HepG2 (cell line): Measurements from ENCODE around the gene C2orf81. TPM values are rescaled to one million over a fixed set of nuclear protein-coding genes. Genes with fewer than 3 reads are reported as not detected.
A peak's percentile ranks its signal among the peaks of the same experiment; 100 is the strongest.

Experiments
- ARNTL ChIP-seq: sonication (generic); formaldehyde crosslinking; IDR thresholded peaks from 2 replicates; pipeline ENCODE4 v1.4.0; 2020; ENCODE audit warnings: mild to moderate bottlenecking, missing genetic modification reagents
- KDM2A ChIP-seq: sonication (generic); formaldehyde crosslinking; IDR thresholded peaks from 2 replicates; pipeline ENCODE4 v1.4.0; 2020; ENCODE audit warnings: low read depth, missing genetic modification reagents, borderline replicate concordance
- MYC ChIP-seq: sonication (generic); formaldehyde crosslinking; IDR thresholded peaks from 2 replicates; pipeline ENCODE4 v1.9.0; 2021; ENCODE audit warnings: missing genetic modification reagents, borderline replicate concordance
- NFYB ChIP-seq: sonication (generic); formaldehyde crosslinking; IDR thresholded peaks from 2 replicates; pipeline ENCODE4 v1.4.0; 2020; ENCODE audit warnings: missing genetic modification reagents
- PAWR ChIP-seq: sonication (generic); formaldehyde crosslinking; IDR thresholded peaks from 2 replicates; pipeline ENCODE4 v1.4.0; 2020; ENCODE audit warnings: missing genetic modification reagents, mild to moderate bottlenecking, borderline replicate concordance
- RAD51 ChIP-seq: fragments of 450-650 bp; IDR thresholded peaks from 2 replicates; pipeline ENCODE4 v1.6.1; 2016; ENCODE audit warnings: borderline replicate concordance
- RXRA ChIP-seq: sonication (generic); formaldehyde crosslinking; IDR thresholded peaks from 2 replicates; pipeline ENCODE4 v1.5.1; 2020; ENCODE audit warnings: missing genetic modification reagents
- SALL1 ChIP-seq: sonication (generic); formaldehyde crosslinking; IDR thresholded peaks from 2 replicates; pipeline ENCODE4 v1.8.0; 2022; ENCODE audit warnings: mild to moderate bottlenecking, missing genetic modification reagents
- SAP130 ChIP-seq: IDR thresholded peaks from 2 replicates; pipeline ENCODE4 v1.6.1; 2016; ENCODE audit warnings: low read depth
- SNRNP70 ChIP-seq: fragments of 200-400 bp; formaldehyde crosslinking; IDR thresholded peaks from 2 replicates; pipeline ENCODE4 v1.6.1; 2017; ENCODE audit warnings: mild to moderate bottlenecking, low read depth, low read length, moderate library complexity
- STAG1 ChIP-seq: sonication (generic); formaldehyde crosslinking; IDR thresholded peaks from 2 replicates; pipeline ENCODE4 v1.4.0; 2020; ENCODE audit warnings: missing genetic modification reagents
- TAF1 ChIP-seq: sonication (generic); formaldehyde crosslinking; IDR thresholded peaks from 2 replicates; pipeline ENCODE4 v1.4.0; 2020; ENCODE audit warnings: missing genetic modification reagents
- ZFP91 ChIP-seq: sonication (generic); formaldehyde crosslinking; IDR thresholded peaks from 2 replicates; pipeline ENCODE4 v1.9.0; 2022; ENCODE audit warnings: missing genetic modification reagents, mild to moderate bottlenecking, borderline replicate concordance
- ZKSCAN5 ChIP-seq: sonication (generic); formaldehyde crosslinking; IDR thresholded peaks from 2 replicates; pipeline ENCODE4 v1.5.1; 2020; ENCODE audit warnings: mild to moderate bottlenecking, missing genetic modification reagents
- ZNF446 ChIP-seq: sonication (generic); formaldehyde crosslinking; IDR thresholded peaks from 2 replicates; pipeline ENCODE4 v1.5.0; 2020; ENCODE audit warnings: mild to moderate bottlenecking, missing genetic modification reagents
- ZNF652 ChIP-seq: IDR thresholded peaks from 2 replicates; pipeline ENCODE4 v1.6.1; 2016; ENCODE audit warnings: low read depth, borderline replicate concordance
- ZNF724P ChIP-seq: sonication (generic); formaldehyde crosslinking; IDR thresholded peaks from 2 replicates; pipeline ENCODE4 v1.8.0; 2022; ENCODE audit warnings: missing genetic modification reagents, borderline replicate concordance
- ZNF75D ChIP-seq: sonication (generic); formaldehyde crosslinking; IDR thresholded peaks from 2 replicates; pipeline ENCODE4 v1.8.1; 2023; ENCODE audit warnings: missing genetic modification reagents, mild to moderate bottlenecking, borderline replicate concordance
- polyA plus RNA-seq, 8 experiments: library from polyadenylated mRNA; depleted of rRNA in 3 of 8; stranded (reverse) in 7 of 8; unstranded in 1 of 8; fragments of >200 nt; fragmentation: Illumina TruSeq in 4 of 8; extraction: Trizol in 4 of 8; gene quantifications; 2 replicates each; pipeline versions ENCODE4 v1.2.1 to v1.2.3, GENCODE V29; 2011 to 2016; ENCODE audit warnings: low read depth in 4 of 8, missing spikeins in 1 of 8, mixed read lengths in 1 of 8; ENCODE audit not compliant: insufficient read depth in 1 of 8
- total RNA-seq, 5 experiments: library from RNA; depleted of rRNA; stranded (reverse); fragments of >200 nt; fragmentation: Illumina TruSeq; extraction: Trizol; gene quantifications; 2 replicates each; pipeline ENCODE4 v1.2.3, GENCODE V29; 2016; ENCODE audit warnings: low read depth in 1 of 5
- TF ChIP-seq, protein P1 (sequence below): sonication (generic); formaldehyde crosslinking; IDR thresholded peaks from 2 replicates; pipeline ENCODE4 v1.9.0; 2021; ENCODE audit warnings: mild to moderate bottlenecking, missing genetic modification reagents
- TF ChIP-seq, protein P2 (sequence below): sonication (generic); formaldehyde crosslinking; IDR thresholded peaks from 2 replicates; pipeline ENCODE4 v1.5.0; 2020; ENCODE audit warnings: missing genetic modification reagents
- TF ChIP-seq, protein P3 (sequence below): IDR thresholded peaks from 2 replicates; pipeline ENCODE4 v1.6.1; 2016; ENCODE audit warnings: control low read depth

C2orf81 gene
- total and polyA plus RNA-seq, 2 of the 13 experiments (the other 11 are each of a cell fraction or from before 2014, with no cell fraction given), result 0.15 to 0.17 TPM

DNA sequence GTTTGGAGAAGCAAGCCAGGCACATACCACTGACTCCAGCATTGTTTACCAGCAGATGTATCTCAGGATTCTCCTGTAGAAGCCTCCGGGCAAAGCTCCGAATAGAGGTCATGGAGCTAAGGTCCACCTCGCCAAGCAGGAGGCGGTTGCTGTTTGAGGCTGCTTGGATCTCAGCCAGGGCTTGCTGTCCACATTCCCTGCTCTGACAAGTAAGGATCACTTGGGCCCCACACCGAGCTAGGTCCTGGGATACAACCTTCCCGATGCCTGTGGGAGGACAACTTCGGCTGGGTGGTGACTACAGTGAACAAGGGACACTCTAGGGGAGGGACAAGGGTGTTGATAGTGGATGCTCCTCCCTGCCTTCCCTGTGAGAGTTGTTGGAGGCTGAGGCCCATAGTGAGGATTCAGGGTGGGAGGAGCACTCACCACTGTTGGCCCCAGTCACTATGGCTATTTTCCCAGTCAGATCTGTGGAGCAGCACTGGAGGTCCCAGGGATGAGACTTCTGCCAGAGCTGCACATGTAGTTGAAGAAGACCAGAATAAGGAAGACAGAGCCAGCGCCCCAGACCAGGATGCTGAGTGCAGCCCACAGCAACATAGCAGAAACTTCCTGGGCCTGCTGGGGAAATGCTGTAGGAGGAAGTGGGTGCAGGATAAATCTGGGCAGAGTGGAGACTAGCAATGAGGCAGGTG is 8.3 kb downstream of the C2orf81 start (continued):
- peak; percentile 79 for TF ChIP-seq SALL1 (CRISPR knock-in tag)
- TF ChIP-seq, protein P1, sequence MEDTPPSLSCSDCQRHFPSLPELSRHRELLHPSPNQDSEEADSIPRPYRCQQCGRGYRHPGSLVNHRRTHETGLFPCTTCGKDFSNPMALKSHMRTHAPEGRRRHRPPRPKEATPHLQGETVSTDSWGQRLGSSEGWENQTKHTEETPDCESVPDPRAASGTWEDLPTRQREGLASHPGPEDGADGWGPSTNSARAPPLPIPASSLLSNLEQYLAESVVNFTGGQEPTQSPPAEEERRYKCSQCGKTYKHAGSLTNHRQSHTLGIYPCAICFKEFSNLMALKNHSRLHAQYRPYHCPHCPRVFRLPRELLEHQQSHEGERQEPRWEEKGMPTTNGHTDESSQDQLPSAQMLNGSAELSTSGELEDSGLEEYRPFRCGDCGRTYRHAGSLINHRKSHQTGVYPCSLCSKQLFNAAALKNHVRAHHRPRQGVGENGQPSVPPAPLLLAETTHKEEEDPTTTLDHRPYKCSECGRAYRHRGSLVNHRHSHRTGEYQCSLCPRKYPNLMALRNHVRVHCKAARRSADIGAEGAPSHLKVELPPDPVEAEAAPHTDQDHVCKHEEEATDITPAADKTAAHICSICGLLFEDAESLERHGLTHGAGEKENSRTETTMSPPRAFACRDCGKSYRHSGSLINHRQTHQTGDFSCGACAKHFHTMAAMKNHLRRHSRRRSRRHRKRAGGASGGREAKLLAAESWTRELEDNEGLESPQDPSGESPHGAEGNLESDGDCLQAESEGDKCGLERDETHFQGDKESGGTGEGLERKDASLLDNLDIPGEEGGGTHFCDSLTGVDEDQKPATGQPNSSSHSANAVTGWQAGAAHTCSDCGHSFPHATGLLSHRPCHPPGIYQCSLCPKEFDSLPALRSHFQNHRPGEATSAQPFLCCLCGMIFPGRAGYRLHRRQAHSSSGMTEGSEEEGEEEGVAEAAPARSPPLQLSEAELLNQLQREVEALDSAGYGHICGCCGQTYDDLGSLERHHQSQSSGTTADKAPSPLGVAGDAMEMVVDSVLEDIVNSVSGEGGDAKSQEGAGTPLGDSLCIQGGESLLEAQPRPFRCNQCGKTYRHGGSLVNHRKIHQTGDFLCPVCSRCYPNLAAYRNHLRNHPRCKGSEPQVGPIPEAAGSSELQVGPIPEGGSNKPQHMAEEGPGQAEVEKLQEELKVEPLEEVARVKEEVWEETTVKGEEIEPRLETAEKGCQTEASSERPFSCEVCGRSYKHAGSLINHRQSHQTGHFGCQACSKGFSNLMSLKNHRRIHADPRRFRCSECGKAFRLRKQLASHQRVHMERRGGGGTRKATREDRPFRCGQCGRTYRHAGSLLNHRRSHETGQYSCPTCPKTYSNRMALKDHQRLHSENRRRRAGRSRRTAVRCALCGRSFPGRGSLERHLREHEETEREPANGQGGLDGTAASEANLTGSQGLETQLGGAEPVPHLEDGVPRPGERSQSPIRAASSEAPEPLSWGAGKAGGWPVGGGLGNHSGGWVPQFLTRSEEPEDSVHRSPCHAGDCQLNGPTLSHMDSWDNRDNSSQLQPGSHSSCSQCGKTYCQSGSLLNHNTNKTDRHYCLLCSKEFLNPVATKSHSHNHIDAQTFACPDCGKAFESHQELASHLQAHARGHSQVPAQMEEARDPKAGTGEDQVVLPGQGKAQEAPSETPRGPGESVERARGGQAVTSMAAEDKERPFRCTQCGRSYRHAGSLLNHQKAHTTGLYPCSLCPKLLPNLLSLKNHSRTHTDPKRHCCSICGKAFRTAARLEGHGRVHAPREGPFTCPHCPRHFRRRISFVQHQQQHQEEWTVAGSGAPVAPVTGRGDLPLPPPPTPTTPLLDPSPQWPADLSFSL (CRISPR knock-in tag), result no peak
- peak; percentile 43; the same call in 1 of the 2 replicates for TF ChIP-seq ZFP91 (CRISPR knock-in tag)
- peak; percentile 67; the same call in 1 of the 2 replicates for TF ChIP-seq RXRA (CRISPR knock-in tag)
- peak; percentile 58; the same call in 1 of the 2 replicates for TF ChIP-seq SAP130
- no peak for TF ChIP-seq ARNTL
- TF ChIP-seq ZKSCAN5 (CRISPR knock-in tag), result no peak
- TF ChIP-seq MYC (CRISPR knock-in tag), result peak; percentile 24; the same call in 1 of the 2 replicates
- no peak for TF ChIP-seq ZNF724P (CRISPR knock-in tag)
- TF ChIP-seq, protein P2, sequence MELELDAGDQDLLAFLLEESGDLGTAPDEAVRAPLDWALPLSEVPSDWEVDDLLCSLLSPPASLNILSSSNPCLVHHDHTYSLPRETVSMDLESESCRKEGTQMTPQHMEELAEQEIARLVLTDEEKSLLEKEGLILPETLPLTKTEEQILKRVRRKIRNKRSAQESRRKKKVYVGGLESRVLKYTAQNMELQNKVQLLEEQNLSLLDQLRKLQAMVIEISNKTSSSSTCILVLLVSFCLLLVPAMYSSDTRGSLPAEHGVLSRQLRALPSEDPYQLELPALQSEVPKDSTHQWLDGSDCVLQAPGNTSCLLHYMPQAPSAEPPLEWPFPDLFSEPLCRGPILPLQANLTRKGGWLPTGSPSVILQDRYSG (CRISPR knock-in tag), result no peak
- no peak; the same call in 1 of the 2 replicates for TF ChIP-seq TAF1
- TF ChIP-seq SNRNP70, result no peak
- no peak for TF ChIP-seq ZNF75D
- TF ChIP-seq, protein P3, sequence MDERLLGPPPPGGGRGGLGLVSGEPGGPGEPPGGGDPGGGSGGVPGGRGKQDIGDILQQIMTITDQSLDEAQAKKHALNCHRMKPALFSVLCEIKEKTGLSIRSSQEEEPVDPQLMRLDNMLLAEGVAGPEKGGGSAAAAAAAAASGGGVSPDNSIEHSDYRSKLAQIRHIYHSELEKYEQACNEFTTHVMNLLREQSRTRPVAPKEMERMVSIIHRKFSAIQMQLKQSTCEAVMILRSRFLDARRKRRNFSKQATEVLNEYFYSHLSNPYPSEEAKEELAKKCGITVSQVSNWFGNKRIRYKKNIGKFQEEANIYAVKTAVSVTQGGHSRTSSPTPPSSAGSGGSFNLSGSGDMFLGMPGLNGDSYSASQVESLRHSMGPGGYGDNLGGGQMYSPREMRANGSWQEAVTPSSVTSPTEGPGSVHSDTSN, result no peak
- no peak for TF ChIP-seq ZNF652 (CRISPR knock-in tag)
- TF ChIP-seq KDM2A (CRISPR knock-in tag), result peak; percentile 25; the same call in 1 of the 2 replicates
- no peak for TF ChIP-seq PAWR
- no peak for TF ChIP-seq NFYB
- TF ChIP-seq ZNF446 (CRISPR knock-in tag), result no peak
- no peak for TF ChIP-seq STAG1 (CRISPR knock-in tag)
- no peak for TF ChIP-seq RAD51
